ENCODE results near the gene FGGY.

GRCh38 chr1:59798600-59798999 lies 501.7 kb downstream of the FGGY start:
- TF ChIP-seq MAX (IDR thresholded peaks at IDR 0.05), result no peak
- no peak for TF ChIP-seq FOXA1 (IDR thresholded peaks at IDR 0.05)

All from liver (tissue), 1 donor.